HG03064 (cell line): ENCODE measurements around the gene STPG3.

Experiments used
- ATAC-seq: cut with Tn5 transposase; IDR thresholded peaks from one replicate; pipeline ENCODE4 v1.9.1; 2021; ENCODE audit warnings: low read depth; ENCODE audit not compliant: unreplicated experiment

The STPG3 gene

DNA sequence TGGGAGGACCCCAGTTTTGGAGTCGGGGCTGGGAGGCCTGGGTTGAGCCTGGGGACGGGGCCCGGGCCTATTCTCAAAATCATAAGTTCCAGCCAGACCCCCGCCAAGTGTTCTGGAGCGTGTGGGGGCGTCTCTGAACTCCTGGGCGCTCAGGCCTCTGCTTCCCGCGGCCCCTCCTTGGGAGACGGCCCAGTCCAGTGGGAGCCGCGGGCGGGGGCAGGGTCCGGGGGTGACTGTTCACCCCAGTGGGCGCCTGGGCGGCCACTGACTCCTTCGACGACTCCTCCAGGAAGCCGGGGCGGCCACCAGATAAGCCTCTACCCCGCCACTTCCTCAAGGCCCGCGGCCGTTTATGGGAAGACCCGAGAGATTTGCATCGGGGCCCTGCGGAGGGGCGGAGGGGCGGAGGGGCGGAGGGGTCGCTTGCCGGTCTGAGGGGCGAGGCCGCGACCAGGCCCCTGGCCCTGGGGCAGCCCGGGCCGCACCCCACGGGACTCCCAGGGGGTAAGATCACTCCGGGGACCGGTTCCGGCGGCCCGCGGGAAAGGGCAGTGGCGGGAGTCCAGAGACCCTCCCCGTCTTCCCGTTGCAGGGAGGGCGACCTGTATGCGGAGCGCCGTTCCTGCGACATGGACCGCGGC, 27.1 kb downstream of the STPG3 start:
- ATAC-seq: no peak

GRCh38 chr9:137278721-137279711, 27.9 kb downstream of the STPG3 start:
- no peak for ATAC-seq

DNA sequence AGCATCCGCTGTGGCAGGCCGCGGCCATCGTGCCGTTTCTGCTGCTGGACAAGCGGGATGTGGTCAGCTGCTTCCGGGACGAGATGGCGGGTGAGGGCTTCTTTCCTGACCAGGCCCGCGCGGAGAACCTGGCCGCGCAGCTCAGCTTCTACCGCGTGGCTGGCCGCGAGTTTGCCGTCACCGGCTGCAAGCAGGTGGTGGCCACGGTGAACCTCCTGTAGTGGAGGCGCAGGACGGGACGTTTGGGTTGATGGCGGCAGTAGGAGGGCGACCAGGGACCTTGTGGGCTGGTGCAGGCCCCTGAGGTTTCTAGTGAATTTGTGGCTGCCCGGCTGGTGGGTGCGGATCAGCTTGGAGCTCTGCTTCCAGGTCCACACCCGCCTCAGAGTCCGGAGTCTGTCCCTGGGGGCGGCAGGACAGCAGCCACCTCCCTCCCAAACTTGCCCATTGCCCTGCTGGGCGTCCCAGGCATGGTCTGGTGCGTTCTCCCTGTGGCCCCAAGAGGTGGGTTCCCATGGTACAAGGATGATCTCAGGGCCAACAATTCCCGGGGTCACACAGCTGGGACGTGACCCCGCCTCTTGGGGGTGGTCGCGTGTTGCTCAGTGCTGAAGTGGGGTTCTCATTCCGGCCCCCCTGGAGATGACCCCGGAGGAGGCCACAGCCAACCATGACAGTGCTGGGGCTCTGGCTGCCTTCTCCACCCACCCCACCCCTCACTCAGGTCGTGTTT, 28.8 kb downstream of the STPG3 start:
- ATAC-seq: no peak

- no peak for ATAC-seq
Observed at GRCh38 chr9:137280474-137281344, 29.6 kb downstream of the STPG3 start.

DNA sequence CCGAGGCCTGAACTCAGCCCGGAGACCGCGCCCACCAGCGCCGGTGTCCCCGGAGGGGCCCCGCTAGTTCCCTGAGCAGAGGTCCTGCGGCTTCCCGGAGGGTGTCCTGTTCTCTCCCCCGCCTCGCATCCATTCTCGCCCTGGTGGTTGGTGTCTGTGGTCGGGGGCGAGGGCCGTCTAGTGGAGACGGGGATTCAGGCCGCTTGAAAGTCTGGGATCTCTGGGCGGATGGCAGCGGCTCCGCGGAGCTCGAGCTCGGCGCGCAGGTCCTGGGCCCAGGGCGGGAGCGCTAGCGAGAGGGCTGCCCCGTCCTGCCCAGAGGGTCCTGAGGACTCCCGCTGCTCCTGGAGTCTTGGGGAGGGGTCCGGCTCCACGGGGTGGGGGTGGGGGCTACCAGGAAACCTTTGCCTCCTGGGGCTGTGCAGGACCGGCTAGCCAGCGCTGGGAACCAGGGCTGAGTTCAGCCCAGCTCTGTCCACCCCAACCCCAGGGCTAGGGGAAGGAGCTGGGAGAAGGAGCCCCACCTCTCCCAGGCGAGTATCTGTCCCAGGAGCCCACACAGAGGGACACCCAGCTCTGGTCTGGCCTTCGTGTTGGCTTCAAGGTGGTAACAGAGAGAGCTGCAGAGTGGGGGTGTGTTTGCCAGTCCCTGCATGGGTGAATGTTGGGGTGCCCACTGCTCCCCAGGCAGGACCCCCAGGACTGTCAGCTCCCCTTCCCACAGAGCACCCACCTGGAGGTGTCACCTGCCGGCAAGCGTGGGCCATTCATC, 30.4 kb downstream of the STPG3 start:
- ATAC-seq: no peak

GRCh38 chr9:137286975-137287383, 35.9 kb downstream of the STPG3 start:
- no peak for ATAC-seq

- no peak for ATAC-seq
Observed at GRCh38 chr9:137293094-137293481, 42.0 kb downstream of the STPG3 start.

- ATAC-seq: no peak
Observed at GRCh38 chr9:137293482-137294090, 42.5 kb downstream of the STPG3 start.

- ATAC-seq: no peak
Observed at GRCh38 chr9:137294091-137294680, 43.1 kb downstream of the STPG3 start.

GRCh38 chr9:137294681-137295237, 43.7 kb downstream of the STPG3 start:
- no peak for ATAC-seq

GRCh38 chr9:137295238-137295811, 44.2 kb downstream of the STPG3 start:
- no peak for ATAC-seq

DNA sequence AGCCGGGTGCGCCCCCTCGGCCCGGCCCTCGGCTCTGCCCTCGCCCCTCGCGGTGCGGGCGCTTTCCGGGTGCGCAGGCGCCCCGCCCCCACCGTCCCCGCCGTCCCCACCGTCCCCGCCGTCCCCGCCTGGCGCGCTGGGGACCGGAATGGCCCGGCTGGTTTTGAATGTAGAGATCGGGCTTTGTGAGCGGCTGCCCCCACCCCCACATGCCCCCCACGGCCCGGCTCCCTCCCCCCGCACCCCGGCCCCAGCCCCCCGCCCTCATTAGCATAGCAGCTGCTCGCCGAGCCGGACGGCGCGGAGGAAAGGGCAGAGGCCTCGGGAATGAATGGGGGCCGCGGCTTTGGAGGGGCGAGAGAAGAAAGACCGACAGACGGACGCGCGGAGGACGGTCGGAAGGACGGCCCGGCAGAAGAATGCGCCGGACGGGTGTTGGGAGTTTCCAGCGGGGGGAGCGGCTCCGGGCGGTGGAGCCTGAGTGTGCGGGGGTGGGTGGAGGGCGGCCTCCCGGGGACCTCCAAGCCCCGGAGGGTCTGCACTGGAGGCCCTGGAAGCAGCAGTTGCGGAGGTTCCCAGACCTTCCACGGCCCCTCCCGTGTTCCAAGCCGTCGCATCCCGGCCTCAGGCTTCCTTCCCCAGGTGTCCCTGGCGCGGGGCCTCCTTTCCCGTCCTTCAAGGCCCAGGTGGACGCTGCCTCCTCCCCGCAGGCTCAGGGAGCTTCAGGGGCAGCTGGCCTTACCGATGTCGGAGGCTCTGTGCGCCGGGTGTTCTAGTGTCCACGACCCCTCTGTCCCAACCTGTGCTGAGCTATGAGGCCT, 45.0 kb downstream of the STPG3 start:
- no peak for ATAC-seq

DNA sequence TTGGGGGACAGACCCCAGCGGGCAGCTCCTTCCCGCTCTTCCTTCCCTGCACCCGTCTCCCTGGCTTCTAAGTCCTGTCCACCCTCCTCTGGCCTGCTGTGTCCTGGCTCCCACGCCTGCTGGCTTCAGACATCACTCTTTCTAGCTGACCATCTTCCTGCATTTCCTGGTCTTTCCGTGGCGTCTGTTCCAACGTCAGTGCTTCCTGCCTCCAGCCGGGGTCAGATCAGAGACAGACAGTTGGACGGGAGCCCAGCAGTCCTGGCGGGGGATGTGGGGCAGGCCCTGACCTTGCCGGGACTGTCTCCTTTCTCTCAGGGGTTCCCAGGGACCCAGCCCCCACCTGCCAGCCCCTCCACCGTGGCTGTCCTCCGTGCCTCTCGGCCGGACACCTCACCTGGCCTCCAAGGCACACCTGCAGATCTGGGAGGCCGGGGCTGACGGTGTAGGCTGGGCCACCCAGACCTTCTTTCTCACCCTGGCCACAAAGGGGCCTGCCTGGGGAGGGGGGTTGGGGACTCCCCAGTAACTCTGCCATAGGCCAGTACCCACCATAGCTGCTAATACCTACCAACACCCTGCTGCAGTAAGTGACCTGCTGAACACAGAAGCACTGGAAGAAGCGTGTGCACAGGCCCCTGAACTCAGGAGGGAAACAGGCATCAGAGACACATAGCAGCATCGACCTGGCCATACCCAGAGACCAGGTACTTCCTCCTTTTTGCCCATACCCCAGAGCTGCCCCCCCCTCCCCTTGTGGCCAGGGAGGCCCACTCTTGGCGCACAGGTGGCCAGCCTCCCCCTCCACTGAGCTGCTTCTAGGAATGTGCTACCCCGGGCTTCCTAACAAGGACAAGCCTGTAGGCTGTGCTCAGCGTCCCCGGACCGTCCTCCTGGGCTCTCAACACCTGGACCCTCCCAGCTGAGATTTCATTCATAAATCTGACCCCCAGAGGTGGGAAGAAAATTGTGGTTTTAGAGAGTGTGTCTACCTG, 45.9 kb downstream of the STPG3 start:
- no peak for ATAC-seq

DNA sequence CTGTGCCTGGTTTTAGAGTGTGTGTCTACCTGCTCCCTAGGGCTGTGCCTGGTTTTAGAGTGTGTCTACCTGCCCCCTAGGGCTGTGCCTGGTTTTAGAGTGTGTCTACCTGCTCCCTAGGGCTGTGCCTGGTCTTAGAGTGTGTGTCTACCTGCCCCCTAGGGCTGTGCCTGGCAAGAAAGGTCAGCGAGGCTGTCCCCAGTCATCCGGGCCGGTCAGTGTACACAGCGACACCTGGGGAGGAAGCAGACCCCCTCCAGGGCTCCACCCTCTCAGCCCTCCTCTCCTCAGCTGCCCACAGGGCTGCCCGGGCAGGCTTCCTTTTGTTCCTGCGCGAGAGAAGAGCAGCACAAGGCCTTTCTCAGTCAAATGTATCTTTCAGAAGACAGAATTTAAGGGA, 46.9 kb downstream of the STPG3 start:
- no peak for ATAC-seq

GRCh38 chr9:137298401-137299202, 47.5 kb downstream of the STPG3 start:
- no peak for ATAC-seq
